Naive thymus-derived CD4-positive, alpha-beta T cell (primary cell): ENCODE results near the gene IQCK. TPM values are rescaled to one million over a fixed set of nuclear protein-coding genes. Genes with fewer than 3 reads are reported as not detected.

Experiments
- ATAC-seq: fragments of 150-1000 bp; cut with Tn5 transposase; 2 replicates; pipeline ENCODE4 v1.10.0; 2021; ENCODE audit warnings: mild to moderate bottlenecking, moderate library complexity
- CTCF ChIA-PET: fragments of 350-600 bp; sonication (Branson Sonifier 250); formaldehyde crosslinking; loops from one replicate; lab custom pipeline; 2021; ENCODE audit warnings: antibody characterized with exemption; lab: Charles Lee
- POLR2A ChIA-PET: fragments of 350-600 bp; sonication (Branson Sonifier 250); formaldehyde crosslinking; loops from one replicate; lab custom pipeline; 2021; ENCODE audit warnings: antibody characterized with exemption, inconsistent platforms; lab: Charles Lee
- DNase-seq, 9 donors: peaks; one replicate each; pipeline versions ENCODE4 v3.0.0 to v3.0.0-alpha.2; 2020 to 2022; ENCODE audit warnings: mixed read lengths in 1 of 9
- H3K27ac ChIP-seq: one replicate; pipeline ENCODE4 v1.7.0; 2013; ENCODE audit warnings: mild to moderate bottlenecking, low read depth, low read length, moderate library complexity
- H3K27me3 ChIP-seq, 2 donors: one replicate each; pipeline ENCODE4 v1.7.0; 2013; ENCODE audit warnings: low read length in 2 of 2, mild to moderate bottlenecking in 2 of 2, moderate library complexity in 2 of 2; ENCODE audit not compliant: control insufficient read depth in 2 of 2, insufficient read depth in 2 of 2
- H3K36me3 ChIP-seq, 3 experiments: 1 replicate in 2 of 3; 2 replicates in 1 of 3; pipeline ENCODE4 v1.7.0; 2013; ENCODE audit warnings: low read length in 3 of 3, mild to moderate bottlenecking in 3 of 3, moderate library complexity in 1 of 3; ENCODE audit not compliant: insufficient read depth in 3 of 3, control insufficient read depth in 2 of 3
- H3K4me1 ChIP-seq, 2 donors: one replicate each; pipeline ENCODE4 v1.7.0; 2013; ENCODE audit warnings: low read length in 2 of 2, mild to moderate bottlenecking in 2 of 2, moderate library complexity in 1 of 2; ENCODE audit not compliant: control insufficient read depth in 2 of 2, insufficient read depth in 2 of 2
- H3K4me3 ChIP-seq: 2 replicates; pipeline ENCODE4 v1.7.0; 2013; ENCODE audit warnings: mild to moderate bottlenecking, low read length
- H3K9me3 ChIP-seq, 3 experiments: 1 replicate in 2 of 3; 2 replicates in 1 of 3; pipeline ENCODE4 v1.7.0; 2013; ENCODE audit warnings: low read length in 3 of 3; ENCODE audit not compliant: control insufficient read depth in 2 of 3
- H3K27ac Mint-ChIP-seq, 9 donors: one replicate each; pipeline ENCODE4 v1.8.0; 2020 to 2022; ENCODE audit warnings: mixed read lengths in 9 of 9, mild to moderate bottlenecking in 8 of 9, moderate library complexity in 5 of 9, inconsistent platforms in 2 of 9
- H3K27me3 Mint-ChIP-seq, 5 donors: one replicate each; pipeline ENCODE4 v1.8.0; 2021 to 2022; ENCODE audit warnings: mixed read lengths in 5 of 5, mild to moderate bottlenecking in 1 of 5
- H3K36me3 Mint-ChIP-seq, 5 donors: one replicate each; pipeline ENCODE4 v1.8.0; 2020 to 2022; ENCODE audit warnings: mixed read lengths in 5 of 5, mild to moderate bottlenecking in 3 of 5, inconsistent platforms in 1 of 5
- H3K4me1 Mint-ChIP-seq, 7 donors: one replicate each; pipeline ENCODE4 v1.8.0; 2020 to 2022; ENCODE audit warnings: mixed read lengths in 7 of 7, mild to moderate bottlenecking in 3 of 7, inconsistent platforms in 1 of 7
- H3K4me3 Mint-ChIP-seq, 10 donors: one replicate each; pipeline ENCODE4 v1.8.0; 2020 to 2022; ENCODE audit warnings: mild to moderate bottlenecking in 10 of 10, mixed read lengths in 10 of 10, moderate library complexity in 6 of 10, inconsistent platforms in 2 of 10
- H3K9me3 Mint-ChIP-seq, 11 donors: one replicate each; pipeline ENCODE4 v1.8.0; 2020 to 2022; ENCODE audit warnings: mixed read lengths in 11 of 11, mild to moderate bottlenecking in 4 of 11, inconsistent platforms in 1 of 11, moderate library complexity in 1 of 11
- intact Hi-C, 2 donors: fragments of 100-400 bp; cut with micrococcal nuclease; formaldehyde crosslinking; loops; one replicate each; pipeline ENCODE4 v1.15.1; 2023
- polyA plus RNA-seq, 2 donors: library from polyadenylated mRNA; unstranded; fragments of 300-500 nt; fragmentation: Illumina TruSeq; gene quantifications; one replicate each; pipeline ENCODE4 v1.2.3, GENCODE V29; 2021
- total RNA-seq, 6 experiments: library from RNA in 5 of 6; stranded (reverse) in 5 of 6; gene quantifications; 1 replicate in 5 of 6; 2 replicates in 1 of 6; pipeline ENCODE4 v1.2.3 and lab custom pipeline; 2021 to 2026

IQCK gene
- total and polyA plus RNA-seq, 7 experiments from 2014 or later, result 0.48 to 5.0 (median 3.4) TPM

GRCh38 chr16:19689342-19689741 is 28.7 kb upstream of the IQCK start:
- CTCF ChIA-PET, result no interaction called here
- DNase-seq, result no peak
- ATAC-seq, result no peak

DNA sequence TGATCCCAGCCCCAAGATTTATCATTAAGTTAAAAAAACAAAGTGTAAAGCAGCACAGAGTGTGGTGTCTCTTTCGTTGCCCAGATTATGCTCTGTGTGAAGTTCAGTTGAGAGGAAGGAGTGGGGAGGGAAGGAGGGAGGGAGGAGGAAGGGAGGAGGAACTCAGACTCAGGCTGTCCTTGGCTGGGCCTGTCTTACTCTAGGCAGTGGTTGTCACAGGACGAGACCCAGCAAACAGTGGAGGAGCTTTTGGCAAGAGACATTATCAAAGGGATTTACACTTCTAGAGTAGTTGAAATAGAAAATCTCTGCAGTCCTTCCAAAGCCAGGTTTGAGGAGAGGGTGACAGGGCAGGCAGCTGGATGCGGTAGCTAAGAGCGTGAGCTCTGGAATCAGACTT is 27.9 kb upstream of the IQCK start:
- Histone ChIP-seq H3K36me3 (peaks cover 0 to 22% (median 3%) of the 10 kb centered on the region in 3 experiments), H3K27me3 (no peaks in the 10 kb centered on the region), H3K9me3 (peaks cover 0 to 1% (median 0%) of the 10 kb centered on the region in 3 experiments), H3K4me1 (peaks cover 7 to 30% of the 10 kb centered on the region in 2 donors), H3K4me3 (no peak overlapping the region), H3K27ac (peak overlapping the region; percentile 43)
- H3K27me3 Mint-ChIP-seq, result no peaks in the 10 kb centered on the region
- DNase-seq (peak in 4 of 9 donors; percentile 4 to 32 (median 18)), ATAC-seq (peak; percentile 61)
- peaks cover 22 to 70% (median 57%) of the 10 kb centered on the region in 7 donors for H3K4me1 Mint-ChIP-seq
- H3K4me3 Mint-ChIP-seq, result peak overlapping the region; percentile 16 to 75 (median 54)
- POLR2A ChIA-PET, result no interaction called here
- H3K9me3 Mint-ChIP-seq, result peaks cover 0 to 7% (median 2%) of the 10 kb centered on the region in 11 donors
- H3K27ac Mint-ChIP-seq, result peak overlapping the region in 8 of 9 donors; percentile 72 to 87 (median 83)
- CTCF ChIA-PET, result interaction anchor here (0.6 to 0.7 kb wide), 3 partner anchors 42 to 135 kb away, joined by 3 to 5 read pairs (median 3); no protein-coding TSS in a partner anchor
- peaks cover 10 to 50% (median 26%) of the 10 kb centered on the region in 5 donors for H3K36me3 Mint-ChIP-seq
- intact Hi-C loops, result no loop called here

More at GRCh38 chr16:19689342-19689741, 28.7 kb upstream of the IQCK start:
- Mint-ChIP-seq H3K4me1 (peaks cover 21 to 64% (median 50%) of the 10 kb centered on the region in 7 donors), H3K36me3 (peaks cover 10 to 57% (median 35%) of the 10 kb centered on the region in 5 donors), H3K27me3 (no peaks in the 10 kb centered on the region), H3K9me3 (peaks cover 0 to 14% (median 3%) of the 10 kb centered on the region in 11 donors), H3K4me3 (peak overlapping the region in 6 of 10 donors; percentile 12 to 75 (median 43)), H3K27ac (peak overlapping the region; percentile 49 to 87 (median 80))
- Histone ChIP-seq H3K4me1 (peaks cover 7 to 24% of the 10 kb centered on the region in 2 donors), H3K36me3 (peaks cover 0 to 28% (median 5%) of the 10 kb centered on the region in 3 experiments), H3K27ac (peak overlapping the region; percentile 43), H3K9me3 (peaks cover 0 to 7% (median 0%) of the 10 kb centered on the region in 3 experiments), H3K4me3 (no peak overlapping the region), H3K27me3 (no peaks in the 10 kb centered on the region)
- intact Hi-C loops, result no loop called here
- POLR2A ChIA-PET, result interaction anchor here (1.4 kb wide), 1 partner anchor 12 kb away, joined by 4 read pairs; no protein-coding TSS in a partner anchor

DNA sequence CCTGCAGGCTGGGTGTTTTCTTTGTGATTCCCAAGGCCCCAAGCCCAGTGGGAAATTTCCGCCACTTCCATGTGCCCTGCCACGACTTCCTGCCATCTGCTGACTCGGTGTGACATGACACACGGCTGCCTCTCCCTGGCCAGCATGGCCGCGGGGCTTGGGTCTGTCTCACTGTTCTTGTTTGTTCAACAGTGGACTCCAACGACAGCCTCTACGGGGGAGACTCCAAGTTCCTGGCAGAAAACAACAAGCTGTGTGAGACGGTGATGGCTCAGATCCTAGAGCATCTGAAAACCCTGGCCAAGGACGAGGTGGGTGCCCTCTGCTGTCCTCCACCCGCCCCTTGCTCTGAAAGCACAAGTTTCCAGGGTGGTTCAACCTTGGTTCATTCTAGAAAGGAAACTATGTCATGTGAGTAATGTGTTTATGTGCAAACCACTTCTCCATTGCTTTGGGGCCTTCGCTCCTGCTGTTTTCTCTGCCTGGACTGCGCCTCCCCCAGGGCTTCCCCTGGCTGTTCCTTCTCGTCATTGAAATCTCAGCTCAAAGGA is 26.8 kb upstream of the IQCK start:
- intact Hi-C loops, result no loop called here
- Histone ChIP-seq H3K27me3 (no peaks in the 10 kb centered on the region), H3K4me3 (no peak overlapping the region), H3K36me3 (peaks cover 0 to 19% (median 0%) of the 10 kb centered on the region in 3 experiments), H3K27ac (no peak overlapping the region), H3K4me1 (peaks cover 13 to 38% of the 10 kb centered on the region in 2 donors), H3K9me3 (no peaks in the 10 kb centered on the region)
- Mint-ChIP-seq H3K27me3 (no peaks in the 10 kb centered on the region), H3K27ac (peak overlapping the region in 8 of 9 donors; percentile 36 to 86 (median 72)), H3K9me3 (no peaks in the 10 kb centered on the region), H3K4me3 (peak overlapping the region in 3 of 10 donors; percentile 16 to 32 (median 29)), H3K36me3 (peaks cover 10 to 40% (median 24%) of the 10 kb centered on the region in 5 donors), H3K4me1 (peaks cover 29 to 79% (median 61%) of the 10 kb centered on the region in 7 donors)
- ATAC-seq (no peak), DNase-seq (no peak)
- ChIA-PET CTCF (interaction anchor here (0.7 kb wide), 1 partner anchor 117 kb away, joined by 3 read pairs; no protein-coding TSS in a partner anchor), POLR2A (interaction anchor here (0.6 to 1.0 kb wide), 2 partner anchors 50 to 195 kb away, joined by 3 read pairs; no protein-coding TSS in a partner anchor)

DNA sequence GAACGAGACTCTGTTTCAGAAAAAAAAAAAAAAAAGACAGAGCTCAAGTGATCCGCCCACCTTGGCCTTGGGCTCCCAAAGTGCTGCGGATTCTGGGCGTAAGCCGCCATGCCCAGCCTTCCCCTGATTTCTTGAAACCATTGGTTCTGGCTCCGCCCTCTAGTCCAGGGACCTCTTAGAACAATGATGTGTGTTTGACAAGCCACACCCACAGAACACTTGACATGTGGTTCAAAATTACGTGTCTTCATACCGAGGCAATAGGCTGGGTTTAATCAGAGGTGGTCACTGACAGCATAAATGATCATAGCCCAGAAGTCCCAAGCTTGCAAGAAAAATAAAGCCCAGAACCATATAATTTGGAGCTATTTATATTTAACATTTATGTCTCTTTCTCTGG is 23.1 kb upstream of the IQCK start:
- peak overlapping the region in 6 of 10 donors; percentile 16 to 82 (median 45) for H3K4me3 Mint-ChIP-seq
- peaks cover 35 to 55% of the 10 kb centered on the region in 2 donors for H3K4me1 ChIP-seq
- peaks cover 36 to 80% (median 66%) of the 10 kb centered on the region in 7 donors for H3K4me1 Mint-ChIP-seq
- peak overlapping the region in 8 of 9 donors; percentile 87 to 97 (median 96) for H3K27ac Mint-ChIP-seq
- H3K27ac ChIP-seq, result no peak overlapping the region
- H3K9me3 ChIP-seq, result no peaks in the 10 kb centered on the region
- no peaks in the 10 kb centered on the region for H3K27me3 ChIP-seq
- intact Hi-C loops, result no loop called here
- peaks cover 0 to 35% (median 18%) of the 10 kb centered on the region in 5 donors for H3K36me3 Mint-ChIP-seq
- no peaks in the 10 kb centered on the region for H3K27me3 Mint-ChIP-seq
- peaks cover 0 to 24% (median 0%) of the 10 kb centered on the region in 3 experiments for H3K36me3 ChIP-seq
- H3K4me3 ChIP-seq, result no peak overlapping the region
- POLR2A ChIA-PET, result no interaction called here
- no peak for DNase-seq
- H3K9me3 Mint-ChIP-seq, result no peaks in the 10 kb centered on the region
- CTCF ChIA-PET, result interaction anchor here (0.9 kb wide), 1 partner anchor 192 kb away, joined by 3 read pairs; no protein-coding TSS in a partner anchor
- no peak for ATAC-seq

DNA sequence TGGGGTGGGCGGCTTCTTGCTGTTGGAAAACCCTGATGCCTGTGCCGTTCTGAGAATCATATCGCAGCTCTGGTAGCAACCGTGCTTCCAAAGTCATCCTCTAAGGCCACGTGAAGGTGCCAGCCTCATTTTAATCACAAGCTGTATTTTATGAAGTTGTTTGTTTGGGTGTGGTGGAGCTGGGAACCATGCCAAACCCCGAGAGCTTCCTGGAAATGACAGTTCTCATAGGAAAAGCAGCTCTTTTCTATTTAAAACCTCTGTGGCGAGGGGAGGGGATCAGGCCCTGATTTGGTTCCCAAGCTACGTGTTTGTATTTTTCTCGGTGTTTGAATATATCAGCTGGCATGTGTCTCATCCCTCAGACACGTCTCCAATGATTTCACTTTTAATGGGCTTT is 21.7 kb upstream of the IQCK start:
- no peaks in the 10 kb centered on the region for H3K27me3 ChIP-seq
- peaks cover 34 to 50% of the 10 kb centered on the region in 2 donors for H3K4me1 ChIP-seq
- no peaks in the 10 kb centered on the region for H3K27me3 Mint-ChIP-seq
- H3K36me3 Mint-ChIP-seq, result peaks cover 0 to 43% (median 26%) of the 10 kb centered on the region in 5 donors
- DNase-seq (peak in 7 of 9 donors; percentile 48 to 86 (median 81)), ATAC-seq (peak; percentile 72)
- peak overlapping the region; percentile 39 for H3K4me3 ChIP-seq
- no peaks in the 10 kb centered on the region for H3K9me3 Mint-ChIP-seq
- H3K36me3 ChIP-seq, result peaks cover 0 to 24% (median 0%) of the 10 kb centered on the region in 3 experiments
- ChIA-PET POLR2A (interaction anchor here (0.7 to 2.1 kb wide), 3 partner anchors 9 to 141 kb away, joined by 3 to 8 read pairs (median 6); partner anchors contain the start of genes IQCK, KNOP1 and VPS35L), CTCF (interaction anchor here (0.7 to 1.6 kb wide), 3 partner anchors 16 to 63 kb away, joined by 3 to 6 read pairs (median 3); no protein-coding TSS in a partner anchor)
- H3K27ac ChIP-seq, result peak overlapping the region; percentile 59
- H3K4me1 Mint-ChIP-seq, result peaks cover 32 to 82% (median 68%) of the 10 kb centered on the region in 7 donors
- H3K4me3 Mint-ChIP-seq, result peak overlapping the region; percentile 37 to 85 (median 74)
- H3K9me3 ChIP-seq, result no peaks in the 10 kb centered on the region
- intact Hi-C loops, result loop anchor here in 1 of 2 donors (1.0 kb wide), 1 partner anchor 22 kb away; the partner anchor contains the start of genes IQCK and KNOP1
- peak overlapping the region; percentile 76 to 97 (median 96) for H3K27ac Mint-ChIP-seq

- DNase-seq, result peak in 5 of 9 donors; percentile 8 to 43 (median 31)
- no peaks in the 10 kb centered on the region for H3K9me3 Mint-ChIP-seq
- peak overlapping the region in 9 of 10 donors; percentile 66 to 85 (median 76) for H3K4me3 Mint-ChIP-seq
- peak overlapping the region; percentile 76 to 97 (median 96) for H3K27ac Mint-ChIP-seq
- H3K36me3 ChIP-seq, result peaks cover 0 to 20% (median 0%) of the 10 kb centered on the region in 3 experiments
- no peaks in the 10 kb centered on the region for H3K9me3 ChIP-seq
- H3K4me3 ChIP-seq, result peak overlapping the region; percentile 39
- peaks cover 0 to 43% (median 23%) of the 10 kb centered on the region in 5 donors for H3K36me3 Mint-ChIP-seq
- H3K4me1 ChIP-seq, result peaks cover 34 to 50% of the 10 kb centered on the region in 2 donors
- no peaks in the 10 kb centered on the region for H3K27me3 ChIP-seq
- CTCF ChIA-PET, result interaction anchor here (0.7 to 1.6 kb wide), 3 partner anchors 15 to 64 kb away, joined by 3 to 6 read pairs (median 3); no protein-coding TSS in a partner anchor
- H3K27ac ChIP-seq, result peak overlapping the region; percentile 59
- POLR2A ChIA-PET, result interaction anchor here (1.1 to 2.1 kb wide), 2 partner anchors 21 to 142 kb away, joined by 6 to 8 read pairs; partner anchors contain the start of genes IQCK, KNOP1 and VPS35L
- intact Hi-C loops, result loop anchor here in 1 of 2 donors (1.0 kb wide), 1 partner anchor 21 kb away; the partner anchor contains the start of genes IQCK and KNOP1
- no peaks in the 10 kb centered on the region for H3K27me3 Mint-ChIP-seq
- peak; percentile 33 for ATAC-seq
- H3K4me1 Mint-ChIP-seq, result peaks cover 30 to 77% (median 64%) of the 10 kb centered on the region in 7 donors
Measured at GRCh38 chr16:19696961-19697360, 21.1 kb upstream of the IQCK start.
